Colon (tissue), 2 donors: ENCODE data around the gene ANKRD16.
"Not testable (repeated sequence)": the region's sequence is repeated elsewhere in the genome, so short reads cannot be mapped to it uniquely, and the experiment has no call there.

Experiments
- FAIRE-seq: peaks from 2 replicates; lab custom pipeline; 2012; peaks lifted over from hg19 to GRCh38; lab: Jason Lieb, UNC
- donor health status: control.
- donor health status: control.

Gene ANKRD16

GRCh38 chr10:5835446-5836095 is 54.1 kb downstream of the ANKRD16 start:
- no peak for FAIRE-seq

- FAIRE-seq = no peak
Measured at GRCh38 chr10:5833814-5834213, 55.9 kb downstream of the ANKRD16 start.

GRCh38 chr10:5832946-5833345 is 56.7 kb downstream of the ANKRD16 start:
- FAIRE-seq = no peak

- FAIRE-seq = no peak
Measured at GRCh38 chr10:5831446-5831782, 58.3 kb downstream of the ANKRD16 start.

- no peak for FAIRE-seq
Measured at GRCh38 chr10:5830629-5831445, 58.9 kb downstream of the ANKRD16 start.

- no peak for FAIRE-seq
Measured at GRCh38 chr10:5829267-5829666, 60.4 kb downstream of the ANKRD16 start.

GRCh38 chr10:5828725-5829124 is 61.0 kb downstream of the ANKRD16 start:
- no peak for FAIRE-seq

- no peak for FAIRE-seq
Measured at GRCh38 chr10:5827841-5828240, 61.9 kb downstream of the ANKRD16 start.

GRCh38 chr10:5826511-5826910 is 63.2 kb downstream of the ANKRD16 start:
- not testable (repeated sequence) for FAIRE-seq

GRCh38 chr10:5818894-5819293 is 70.8 kb downstream of the ANKRD16 start:
- FAIRE-seq = no peak

GRCh38 chr10:5818048-5818331 is 71.7 kb downstream of the ANKRD16 start:
- FAIRE-seq = no peak

GRCh38 chr10:5817322-5818047 is 72.2 kb downstream of the ANKRD16 start:
- no peak for FAIRE-seq

- no peak for FAIRE-seq
Measured at GRCh38 chr10:5816170-5816569, 73.5 kb downstream of the ANKRD16 start.

GRCh38 chr10:5814110-5815107 is 75.3 kb downstream of the ANKRD16 start:
- no peak for FAIRE-seq

- no peak for FAIRE-seq
Measured at GRCh38 chr10:5813341-5814109, 76.2 kb downstream of the ANKRD16 start, which contains the start of gene GDI2. TSS of gene GDI2 (minus strand) at chr10:5813434. CDS start at chr10:5813258, 176 bp downstream.

- FAIRE-seq = no peak
Measured at GRCh38 chr10:5813091-5813340, 76.7 kb downstream of the ANKRD16 start.

GRCh38 chr10:5812283-5813090 is 77.2 kb downstream of the ANKRD16 start:
- FAIRE-seq = no peak
